ENCODE data around the gene KHK. TPM values are rescaled to one million over a fixed set of nuclear protein-coding genes. Genes with fewer than 3 reads are reported as not detected.
A peak's percentile ranks its signal among the peaks of the same experiment; 100 is the strongest.
"Not testable (repeated sequence)": the region's sequence is repeated elsewhere in the genome, so short reads cannot be mapped to it uniquely, and the experiment has no call there.

The KHK gene
- total RNA-seq, 1 donor from 2014 or later, result 0.85 TPM

DNA sequence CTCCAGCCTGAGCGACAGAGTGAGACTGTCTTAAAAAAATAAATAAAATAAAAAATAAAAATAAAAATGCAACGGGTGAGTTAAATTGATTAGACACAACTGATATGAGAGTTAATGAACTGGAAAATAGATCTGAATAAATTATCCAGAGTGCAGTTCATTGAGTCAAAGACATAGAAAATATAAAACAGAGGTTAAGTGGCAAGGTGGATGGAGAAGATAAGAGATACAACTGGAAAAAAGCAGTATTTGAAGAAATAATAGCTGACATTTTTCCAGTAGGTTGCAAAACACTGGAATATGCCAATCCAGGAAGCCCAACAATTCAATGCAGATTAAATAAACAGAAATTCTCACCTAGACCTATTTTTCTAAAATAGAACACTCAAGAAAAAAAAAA, 21.6 kb downstream of the KHK start:
- Histone ChIP-seq H3K27ac (no peak overlapping the region), H3K9me3 (no peaks in the 10 kb centered on the region), H3K27me3 (no peaks in the 10 kb centered on the region), H3K36me3 (no peaks in the 10 kb centered on the region), H3K4me1 (no peaks in the 10 kb centered on the region), H3K4me3 (no peak overlapping the region)
- intact Hi-C loops (cut with DNase I), result no loop called here
- no peak for DNase-seq (ENCODE audit: low spot score in 2 of 2)
- TF ChIP-seq, protein P1, sequence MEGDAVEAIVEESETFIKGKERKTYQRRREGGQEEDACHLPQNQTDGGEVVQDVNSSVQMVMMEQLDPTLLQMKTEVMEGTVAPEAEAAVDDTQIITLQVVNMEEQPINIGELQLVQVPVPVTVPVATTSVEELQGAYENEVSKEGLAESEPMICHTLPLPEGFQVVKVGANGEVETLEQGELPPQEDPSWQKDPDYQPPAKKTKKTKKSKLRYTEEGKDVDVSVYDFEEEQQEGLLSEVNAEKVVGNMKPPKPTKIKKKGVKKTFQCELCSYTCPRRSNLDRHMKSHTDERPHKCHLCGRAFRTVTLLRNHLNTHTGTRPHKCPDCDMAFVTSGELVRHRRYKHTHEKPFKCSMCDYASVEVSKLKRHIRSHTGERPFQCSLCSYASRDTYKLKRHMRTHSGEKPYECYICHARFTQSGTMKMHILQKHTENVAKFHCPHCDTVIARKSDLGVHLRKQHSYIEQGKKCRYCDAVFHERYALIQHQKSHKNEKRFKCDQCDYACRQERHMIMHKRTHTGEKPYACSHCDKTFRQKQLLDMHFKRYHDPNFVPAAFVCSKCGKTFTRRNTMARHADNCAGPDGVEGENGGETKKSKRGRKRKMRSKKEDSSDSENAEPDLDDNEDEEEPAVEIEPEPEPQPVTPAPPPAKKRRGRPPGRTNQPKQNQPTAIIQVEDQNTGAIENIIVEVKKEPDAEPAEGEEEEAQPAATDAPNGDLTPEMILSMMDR (IDR thresholded peaks at IDR 0.05), result no peak

DNA sequence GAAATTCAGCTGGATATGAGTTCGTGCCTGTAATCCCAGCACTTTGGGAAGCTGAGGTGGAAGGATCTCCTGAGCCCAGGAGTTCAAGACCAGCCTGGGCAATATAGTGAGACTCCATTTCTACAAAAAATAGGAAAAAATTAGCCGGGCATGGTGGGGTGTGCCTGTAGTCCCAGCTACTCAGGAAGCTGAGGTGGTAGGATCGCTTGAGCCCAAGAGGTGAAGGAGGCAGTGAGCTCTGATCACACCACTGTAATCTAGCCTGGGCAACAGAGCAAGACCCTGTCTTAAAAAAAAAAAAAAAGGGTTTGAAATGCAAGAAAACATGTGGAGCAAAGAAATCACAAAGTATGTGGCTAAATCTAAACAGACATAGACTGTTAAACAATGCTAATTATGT, 22.5 kb downstream of the KHK start:
- DNase-seq (ENCODE audit: low spot score in 2 of 2), result no peak
- TF ChIP-seq, protein P1 (IDR thresholded peaks at IDR 0.05), result no peak
- no peaks in the 10 kb centered on the region for H3K27me3 ChIP-seq
- no peaks in the 10 kb centered on the region for H3K36me3 ChIP-seq
- H3K9me3 ChIP-seq, result no peaks in the 10 kb centered on the region
- no peaks in the 10 kb centered on the region for H3K4me1 ChIP-seq
- no peak overlapping the region for H3K4me3 ChIP-seq
- intact Hi-C loops (cut with DNase I), result no loop called here
- no peak overlapping the region for H3K27ac ChIP-seq

DNA sequence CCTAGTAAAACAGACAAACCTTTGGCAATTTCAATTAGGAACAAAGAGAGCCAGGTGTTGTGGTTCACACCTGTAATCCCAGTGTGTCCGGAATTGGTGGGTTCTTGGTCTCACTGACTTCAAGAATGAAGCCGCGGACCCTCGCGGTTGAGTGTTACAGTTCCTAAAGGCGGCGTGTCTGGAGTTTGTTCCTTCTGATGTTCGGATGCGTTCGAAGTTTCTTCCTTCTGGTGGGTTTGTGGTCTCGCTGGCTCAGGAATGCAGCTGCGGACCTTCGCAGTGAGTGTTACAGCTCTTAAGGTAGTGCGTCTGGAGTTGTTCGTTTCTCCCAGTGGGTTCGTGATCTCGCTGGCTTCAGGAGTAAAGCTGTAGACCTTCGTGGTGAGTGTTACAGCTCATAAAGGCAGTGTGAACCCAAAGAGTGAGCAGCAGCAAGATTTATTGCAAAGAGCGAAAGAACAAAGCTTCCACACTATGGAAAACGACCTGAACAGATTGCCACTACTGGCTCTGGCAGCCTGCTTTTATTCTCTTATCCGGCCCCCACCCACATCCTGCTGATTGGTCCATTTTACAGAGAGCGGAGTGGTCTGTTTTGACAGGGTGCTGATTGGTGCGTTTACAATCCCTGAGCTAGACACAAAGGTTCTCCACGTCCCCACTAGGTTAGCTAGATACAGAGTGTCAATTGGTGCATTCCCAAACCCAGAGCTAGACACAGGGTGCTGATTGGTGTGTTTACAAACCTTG, 24.2 kb downstream of the KHK start:
- H3K27me3 ChIP-seq; H3K9me3 ChIP-seq; H3K4me3 ChIP-seq; DNase-seq (ENCODE audit: low spot score in 2 of 2); H3K27ac ChIP-seq; H3K4me1 ChIP-seq; H3K36me3 ChIP-seq: not testable (repeated sequence)
- intact Hi-C loops (cut with DNase I), result loop anchor here (5.0 kb wide), 1 partner anchor 52 kb away; no protein-coding TSS in a partner anchor

DNA sequence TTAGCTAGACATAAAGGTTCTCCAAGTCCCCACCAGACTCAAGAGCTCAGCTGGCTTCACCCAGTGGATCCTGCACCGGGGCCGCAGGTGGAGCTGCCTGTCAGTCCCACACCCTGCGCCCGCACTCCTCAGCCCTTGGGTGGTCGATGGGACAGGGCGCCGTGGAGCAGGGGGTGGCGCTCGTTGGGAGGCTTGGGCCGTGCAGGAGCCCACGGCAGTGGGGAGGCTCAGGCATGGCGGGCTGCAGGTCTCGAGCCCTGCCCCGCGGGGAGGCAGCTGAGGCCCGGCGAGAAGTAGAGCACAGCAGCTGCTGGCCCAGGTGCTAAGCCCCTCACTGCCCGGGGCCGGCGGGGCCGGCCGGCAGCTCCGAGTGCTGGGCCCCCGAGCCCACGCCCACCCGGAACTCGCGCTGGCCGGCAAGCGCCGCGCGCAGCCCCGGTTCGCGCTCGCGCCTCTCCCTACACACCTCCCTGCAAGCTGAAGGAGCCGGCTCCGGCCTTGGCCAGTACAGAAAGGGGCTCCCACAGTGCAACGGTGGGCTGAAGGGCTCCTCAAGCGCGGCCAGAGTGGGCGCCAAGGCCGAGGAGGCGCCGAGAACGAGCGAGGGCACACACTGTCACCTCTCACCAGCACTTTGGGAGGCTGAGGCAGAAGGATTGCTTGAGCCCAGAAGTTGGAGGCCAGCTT, 25.0 kb downstream of the KHK start:
- H3K36me3 ChIP-seq; H3K27me3 ChIP-seq; H3K4me1 ChIP-seq; DNase-seq (ENCODE audit: low spot score in 2 of 2); H3K4me3 ChIP-seq; H3K27ac ChIP-seq; H3K9me3 ChIP-seq: not testable (repeated sequence)
- intact Hi-C loops (cut with DNase I), result loop anchor here (5.0 kb wide), 1 partner anchor 51 kb away; no protein-coding TSS in a partner anchor

DNA sequence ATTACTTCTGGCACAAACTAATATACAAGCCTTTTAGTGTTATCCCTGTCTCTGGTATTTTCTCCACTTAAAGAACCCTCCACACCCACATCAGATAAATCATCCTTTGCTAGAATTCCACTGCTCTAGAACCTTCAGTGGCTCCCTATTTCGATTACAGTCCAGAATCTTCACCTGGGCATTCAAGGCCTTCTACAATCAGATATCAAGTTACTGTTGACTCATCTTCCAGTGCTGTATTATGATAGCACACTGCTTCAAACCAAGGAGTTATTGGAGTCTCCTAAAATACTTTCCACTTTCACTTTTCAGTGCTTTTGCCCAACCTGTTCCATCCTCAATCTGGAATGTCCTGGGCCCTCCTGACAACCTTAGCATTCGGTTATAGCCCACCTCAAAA, 28.9 kb downstream of the KHK start:
- intact Hi-C loops (cut with DNase I), result no loop called here
- no peak overlapping the region for H3K27ac ChIP-seq
- no peaks in the 10 kb centered on the region for H3K9me3 ChIP-seq
- no peak overlapping the region for H3K4me3 ChIP-seq
- peaks cover 3 to 6% of the 10 kb centered on the region in 2 donors for H3K4me1 ChIP-seq
- H3K36me3 ChIP-seq, result no peaks in the 10 kb centered on the region
- TF ChIP-seq, protein P1 (IDR thresholded peaks at IDR 0.05), result no peak
- DNase-seq (ENCODE audit: low spot score in 2 of 2), result no peak
- H3K27me3 ChIP-seq, result no peaks in the 10 kb centered on the region

DNA sequence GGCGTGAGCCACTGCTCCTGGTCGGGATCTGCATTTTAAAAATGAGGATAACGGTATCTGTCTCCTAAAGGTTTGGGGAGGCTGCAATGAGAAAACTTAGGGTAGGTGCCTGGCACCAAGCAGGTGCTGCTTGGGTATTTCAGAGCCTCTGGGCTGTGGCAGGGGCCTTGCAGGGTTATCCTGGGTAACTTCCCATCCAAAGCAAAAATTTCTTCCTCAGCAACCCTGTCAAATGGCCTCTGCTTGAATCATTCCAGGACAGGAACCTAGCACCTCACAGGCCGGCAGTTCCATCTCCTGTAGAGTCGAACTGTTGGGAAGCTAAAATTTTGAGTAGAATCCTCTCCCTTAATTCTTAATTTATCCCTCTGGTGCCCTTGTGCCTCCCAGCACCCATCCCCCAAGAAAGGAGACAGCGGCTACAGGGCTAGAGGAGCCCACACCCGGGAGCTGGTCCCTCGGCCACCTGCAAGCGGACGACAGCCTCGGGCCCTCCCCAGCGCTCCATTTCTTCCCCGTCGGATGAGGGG, 31.5 kb downstream of the KHK start:
- Histone ChIP-seq H3K27ac (no peak overlapping the region), H3K9me3 (no peaks in the 10 kb centered on the region), H3K4me3 (peak overlapping the region; percentile 62 to 63), H3K36me3 (no peaks in the 10 kb centered on the region), H3K27me3 (no peaks in the 10 kb centered on the region), H3K4me1 (peaks cover 3 to 6% of the 10 kb centered on the region in 2 donors)
- no peak for DNase-seq (ENCODE audit: low spot score in 2 of 2)
- TF ChIP-seq, protein P1 (IDR thresholded peaks at IDR 0.05), result no peak
- intact Hi-C loops (cut with DNase I), result no loop called here
